ENCODE results near the gene TMEM151A.

DNA sequence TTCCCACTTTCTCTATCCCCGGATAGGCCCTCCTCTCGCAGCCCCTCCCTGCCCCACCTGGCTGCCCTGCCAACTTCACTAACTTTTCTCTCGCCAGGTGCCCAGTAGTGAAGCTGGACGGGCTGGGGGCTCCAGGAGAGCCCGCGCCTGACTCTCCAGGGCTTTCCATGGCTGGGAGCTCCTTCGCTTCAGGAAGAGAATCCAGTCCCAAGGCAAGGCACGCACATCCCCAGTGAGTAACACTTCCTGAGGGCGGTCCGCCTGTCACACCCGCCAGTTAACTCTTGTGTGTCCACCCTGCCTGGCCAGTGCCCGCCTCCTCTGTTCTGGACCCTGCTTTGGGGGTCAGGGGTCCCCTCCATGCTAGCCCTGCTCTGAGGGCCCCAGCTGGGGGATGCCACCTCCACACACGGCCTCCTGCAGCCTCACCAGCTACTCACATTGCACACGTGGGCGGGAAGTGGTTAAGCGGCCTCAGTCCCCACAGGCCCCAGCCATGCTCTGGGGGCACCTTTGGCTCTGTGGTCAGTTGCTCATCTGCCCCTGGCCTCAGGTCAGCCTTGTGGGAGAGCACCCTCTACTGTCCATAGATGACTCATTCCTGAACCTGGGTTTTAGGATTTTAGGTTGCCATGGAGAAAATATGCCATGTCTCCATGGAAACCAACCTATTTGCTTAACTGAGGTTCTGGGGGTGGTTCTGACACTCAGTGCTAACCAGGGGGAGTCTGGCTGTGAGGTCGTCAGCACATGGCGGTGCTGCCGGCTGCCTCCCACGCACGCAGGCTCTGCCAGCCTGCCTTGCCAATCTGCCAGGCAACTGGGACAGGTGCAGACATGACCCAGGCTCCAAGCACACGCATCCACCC is 44.8 kb downstream of the TMEM151A start, which contains the start of gene RIN1:
- TF ChIP-seq, protein P1, sequence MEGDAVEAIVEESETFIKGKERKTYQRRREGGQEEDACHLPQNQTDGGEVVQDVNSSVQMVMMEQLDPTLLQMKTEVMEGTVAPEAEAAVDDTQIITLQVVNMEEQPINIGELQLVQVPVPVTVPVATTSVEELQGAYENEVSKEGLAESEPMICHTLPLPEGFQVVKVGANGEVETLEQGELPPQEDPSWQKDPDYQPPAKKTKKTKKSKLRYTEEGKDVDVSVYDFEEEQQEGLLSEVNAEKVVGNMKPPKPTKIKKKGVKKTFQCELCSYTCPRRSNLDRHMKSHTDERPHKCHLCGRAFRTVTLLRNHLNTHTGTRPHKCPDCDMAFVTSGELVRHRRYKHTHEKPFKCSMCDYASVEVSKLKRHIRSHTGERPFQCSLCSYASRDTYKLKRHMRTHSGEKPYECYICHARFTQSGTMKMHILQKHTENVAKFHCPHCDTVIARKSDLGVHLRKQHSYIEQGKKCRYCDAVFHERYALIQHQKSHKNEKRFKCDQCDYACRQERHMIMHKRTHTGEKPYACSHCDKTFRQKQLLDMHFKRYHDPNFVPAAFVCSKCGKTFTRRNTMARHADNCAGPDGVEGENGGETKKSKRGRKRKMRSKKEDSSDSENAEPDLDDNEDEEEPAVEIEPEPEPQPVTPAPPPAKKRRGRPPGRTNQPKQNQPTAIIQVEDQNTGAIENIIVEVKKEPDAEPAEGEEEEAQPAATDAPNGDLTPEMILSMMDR (IDR thresholded peaks at IDR 0.05): peak in 2 of 6 experiments; percentile 19 to 27
- peak; percentile 26 to 45 for TF ChIP-seq POLR2A (IDR thresholded peaks at IDR 0.05)

All from Peyer's patch (tissue), 4 donors.